Neutrophil (primary cell): ENCODE measurements around the gene RPL15.

Experiments used
- H3K27ac ChIP-seq: fragments of 200-600 bp; sonication (generic); 2 replicates; pipeline ENCODE4 v1.5.1; 2016; ENCODE audit warnings: mild to moderate bottlenecking, moderate library complexity
- H3K27me3 ChIP-seq: fragments of 200-600 bp; sonication (generic); 2 replicates; pipeline ENCODE4 v1.6.0; 2016; ENCODE audit warnings: mild to moderate bottlenecking
- H3K36me3 ChIP-seq: fragments of 200-600 bp; sonication (generic); 2 replicates; pipeline ENCODE4 v1.5.1; 2017
- H3K4me1 ChIP-seq, 2 experiments: fragments of 200-600 bp in 1 of 2; sonication (generic) in 1 of 2; 1 replicate in 1 of 2; 2 replicates in 1 of 2; pipeline versions ENCODE4 v1.5.1 to v1.6.1; 2013 to 2016; ENCODE audit warnings: low read depth in 1 of 2, low read length in 1 of 2, mild to moderate bottlenecking in 1 of 2, moderate library complexity in 1 of 2; ENCODE audit not compliant: control insufficient read depth in 1 of 2, insufficient read depth in 1 of 2
- H3K4me3 ChIP-seq, 2 experiments: fragments of 200-600 bp in 1 of 2; sonication (generic) in 1 of 2; 1 replicate in 1 of 2; 2 replicates in 1 of 2; pipeline ENCODE4 v1.5.1; 2013 to 2016; ENCODE audit warnings: low read depth in 1 of 2, low read length in 1 of 2, mild to moderate bottlenecking in 1 of 2, moderate library complexity in 1 of 2
- H3K9me3 ChIP-seq: fragments of 200-600 bp; sonication (generic); 2 replicates; pipeline ENCODE4 v1.5.1; 2016
- CTCF ChIP-seq: fragments of 200-600 bp; sonication (generic); IDR thresholded peaks from 2 replicates; pipeline ENCODE4 v1.5.1; 2016; ENCODE audit warnings: antibody characterized with exemption

The RPL15 gene

DNA sequence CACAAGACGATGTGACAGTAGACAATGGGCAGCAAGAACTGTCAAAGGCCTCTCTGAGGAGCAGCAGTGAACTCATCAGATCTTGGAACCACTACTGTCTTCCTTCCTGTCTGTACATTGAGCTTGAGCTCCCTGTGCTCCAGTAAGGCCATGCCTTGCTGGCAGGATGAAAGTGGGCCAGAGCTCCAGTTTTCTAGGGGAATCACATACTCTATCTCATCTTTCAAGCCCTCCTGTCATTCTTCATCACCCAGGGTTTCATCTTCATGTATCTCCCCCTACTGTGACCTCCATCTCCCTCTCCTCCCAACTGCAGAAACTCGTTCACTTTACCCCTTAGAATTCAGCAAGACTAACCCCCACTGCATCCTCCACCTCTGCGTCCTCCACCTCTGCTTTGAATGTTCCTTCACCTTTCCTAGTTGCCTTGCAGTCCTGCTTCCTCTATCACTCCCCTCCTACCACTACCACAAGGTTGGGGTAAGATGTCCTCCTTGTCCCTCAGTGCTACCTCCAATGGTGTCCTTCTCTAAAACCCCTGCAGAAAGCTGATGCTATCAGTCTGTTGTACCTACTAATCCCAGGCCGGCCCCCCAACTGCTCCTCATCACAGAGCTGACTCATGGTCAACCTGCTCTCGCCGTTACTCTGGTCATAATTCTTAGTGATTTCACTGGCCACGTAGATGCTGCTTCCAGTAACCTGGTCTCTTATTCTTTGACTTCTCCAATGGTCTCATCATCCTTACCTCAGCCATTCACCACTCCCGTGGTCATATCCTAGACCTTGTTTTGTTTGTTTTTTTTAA, 22.5 kb upstream of the RPL15 start:
- Histone ChIP-seq H3K4me3 (no peak overlapping the region), H3K27me3 (no peaks in the 10 kb centered on the region), H3K9me3 (no peaks in the 10 kb centered on the region), H3K27ac (no peak overlapping the region), H3K4me1 (peaks cover 45 to 48% of the 10 kb centered on the region in 2 experiments), H3K36me3 (peaks cover 4% of the 10 kb centered on the region)
- TF ChIP-seq CTCF = no peak

DNA sequence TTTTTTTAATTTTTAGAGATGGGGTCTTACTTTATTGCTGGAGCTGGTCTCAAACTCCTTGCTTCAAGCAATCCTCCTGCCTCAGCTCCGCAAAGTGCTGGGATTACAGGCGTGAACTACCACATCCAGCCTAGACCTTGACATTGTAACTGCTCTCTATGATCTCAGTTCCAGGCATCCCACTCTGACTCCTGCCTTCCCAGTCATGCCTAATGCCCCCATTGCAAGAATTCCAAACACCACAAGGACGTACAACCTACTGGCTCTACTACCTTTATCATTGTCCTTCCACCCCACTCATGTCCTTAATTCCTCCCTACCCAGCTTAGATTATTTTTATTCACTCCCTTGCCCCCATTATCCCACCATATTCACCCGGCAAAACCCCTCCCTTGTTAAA, 21.8 kb upstream of the RPL15 start:
- H3K27me3 ChIP-seq = no peaks in the 10 kb centered on the region
- no peak for TF ChIP-seq CTCF
- H3K27ac ChIP-seq = no peak overlapping the region
- no peaks in the 10 kb centered on the region for H3K9me3 ChIP-seq
- H3K4me1 ChIP-seq = peaks cover 38 to 40% of the 10 kb centered on the region in 2 experiments
- peaks cover 4% of the 10 kb centered on the region for H3K36me3 ChIP-seq
- no peak overlapping the region for H3K4me3 ChIP-seq

DNA sequence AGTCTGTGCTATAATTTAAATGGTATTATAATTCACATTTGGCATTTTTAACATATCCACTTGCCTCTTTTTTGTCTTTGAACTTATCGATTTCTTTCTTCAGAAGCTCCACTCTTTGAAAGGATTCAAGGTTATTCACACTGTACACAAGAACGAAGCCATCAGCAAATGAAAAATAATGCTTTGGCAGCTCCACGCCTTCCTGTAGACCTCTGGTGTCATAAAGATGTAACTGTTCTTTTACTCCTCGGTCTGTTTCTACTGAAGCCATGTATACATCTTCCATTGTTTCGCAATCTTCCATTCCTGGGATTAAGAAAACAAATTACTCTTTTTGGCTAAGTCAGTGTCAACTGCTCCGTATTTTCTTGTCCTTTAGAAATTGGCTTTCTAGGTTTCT, 16.2 kb upstream of the RPL15 start:
- no peak for TF ChIP-seq CTCF
- no peaks in the 10 kb centered on the region for H3K4me1 ChIP-seq
- peaks cover 4% of the 10 kb centered on the region for H3K36me3 ChIP-seq
- no peak overlapping the region for H3K27ac ChIP-seq
- no peaks in the 10 kb centered on the region for H3K9me3 ChIP-seq
- H3K27me3 ChIP-seq = no peaks in the 10 kb centered on the region
- no peak overlapping the region for H3K4me3 ChIP-seq

GRCh38 chr3:23904545-23904944, 12.4 kb upstream of the RPL15 start:
- Histone ChIP-seq H3K36me3 (no peaks in the 10 kb centered on the region), H3K4me1 (peaks cover 3% of the 10 kb centered on the region in 2 experiments), H3K4me3 (no peak overlapping the region), H3K9me3 (no peaks in the 10 kb centered on the region), H3K27ac (no peak overlapping the region), H3K27me3 (no peaks in the 10 kb centered on the region)
- TF ChIP-seq CTCF = no peak

GRCh38 chr3:23909341-23909740, 7.6 kb upstream of the RPL15 start:
- no peak for TF ChIP-seq CTCF
- peaks cover 3% of the 10 kb centered on the region in 2 experiments for H3K4me1 ChIP-seq
- H3K4me3 ChIP-seq = no peak overlapping the region
- H3K27me3 ChIP-seq = no peaks in the 10 kb centered on the region
- no peaks in the 10 kb centered on the region for H3K36me3 ChIP-seq
- no peak overlapping the region for H3K27ac ChIP-seq
- H3K9me3 ChIP-seq = no peaks in the 10 kb centered on the region
